ENCODE results near the gene CSF1. TPM values are rescaled to one million over a fixed set of nuclear protein-coding genes. Genes with fewer than 3 reads are reported as not detected.

The CSF1 gene
- polyA plus RNA-seq, 2 of the 4 experiments (the other 2 are of a cell fraction): 35.1 to 36.3 TPM

GRCh38 chr1:109905491-109905890, 5.2 kb upstream of the CSF1 start:
- no peak for FAIRE-seq
- 90% methylated on average over 7 of the region's 7 CpGs for WGBS (ENCODE audit: missing lambda C conversion rate)
- H3K4me2 ChIP-seq: no peak overlapping the region
- DNase-seq (ENCODE audit: low read depth in 1 of 2, low spot score in 1 of 2): no peak
- H3K4me3 ChIP-seq: no peak overlapping the region
- TF ChIP-seq HDAC2 (IDR thresholded peaks at IDR 0.05) (no peak), NPAS2 (CRISPR knock-in tag; IDR thresholded peaks at IDR 0.05; ENCODE audit: borderline replicate concordance) (no peak), NR3C1 (IDR thresholded peaks at IDR 0.05) (no peak), RAD21 (conservative IDR thresholded peaks at IDR 0.05 in 1 of 2, IDR thresholded peaks at IDR 0.05 in 1 of 2) (no peak), RNF2 (IDR thresholded peaks at IDR 0.05; ENCODE audit: borderline replicate concordance, low read depth) (no peak), ELK1 (IDR thresholded peaks at IDR 0.05; ENCODE audit: low read depth, low read length) (no peak), RFX5 (IDR thresholded peaks at IDR 0.05) (no peak), HOXA7 (CRISPR knock-in tag; IDR thresholded peaks at IDR 0.05) (no peak), ZFP36 (IDR thresholded peaks at IDR 0.05; ENCODE audit: borderline replicate concordance, partially characterized antibody) (no peak), HES2 (IDR thresholded peaks at IDR 0.05) (no peak), POLR2AphosphoS2 (conservative IDR thresholded peaks at IDR 0.05; ENCODE audit: low read length) (no peak), ZNF302 (CRISPR knock-in tag; IDR thresholded peaks at IDR 0.05) (no peak)
- H3K4me1 ChIP-seq: peaks cover 19% of the 10 kb centered on the region
- ATAC-seq: no peak
- no peaks in the 10 kb centered on the region for H3K9me3 ChIP-seq
- H3K27ac ChIP-seq: peak overlapping the region in 1 of 2 experiments; percentile 50; a peak in 2 of 6 replicates
- ChIA-PET CTCF (interaction anchor here (1.2 kb wide), 1 partner anchor 128 kb away, joined by 4 read pairs; no protein-coding TSS in a partner anchor), POLR2A (no interaction called here)

- Histone ChIP-seq H3K27ac (peak overlapping the region in 1 of 2 experiments; percentile 50; a peak in 2 of 6 replicates), H3K4me1 (peaks cover 17% of the 10 kb centered on the region), H3K4me2 (no peak overlapping the region), H3K4me3 (no peak overlapping the region), H3K9me3 (no peaks in the 10 kb centered on the region)
- no peak for TF ChIP-seq MAFK (IDR thresholded peaks at IDR 0.05; ENCODE audit: partially characterized antibody)
- no peak for TF ChIP-seq ZSCAN20 (CRISPR knock-in tag; IDR thresholded peaks at IDR 0.05)
- TF ChIP-seq CHD4 (IDR thresholded peaks at IDR 0.05; ENCODE audit: borderline replicate concordance): no peak
- no peak for TF ChIP-seq ZNF302 (CRISPR knock-in tag; IDR thresholded peaks at IDR 0.05)
- TF ChIP-seq HOXB13 (CRISPR knock-in tag; IDR thresholded peaks at IDR 0.05; ENCODE audit: low read depth): no peak
- TF ChIP-seq RAD21 (conservative IDR thresholded peaks at IDR 0.05 in 1 of 2, IDR thresholded peaks at IDR 0.05 in 1 of 2): no peak
- no peak for TF ChIP-seq FOSB (CRISPR knock-in tag; IDR thresholded peaks at IDR 0.05)
- no peak for TF ChIP-seq E2F6 (IDR thresholded peaks at IDR 0.05; ENCODE audit: borderline replicate concordance, low read depth)
- no peak for TF ChIP-seq MYC (IDR thresholded peaks at IDR 0.05; ENCODE audit: borderline replicate concordance, low read length)
- TF ChIP-seq ESRRA (IDR thresholded peaks at IDR 0.05; ENCODE audit: borderline replicate concordance, low read length): no peak
- TF ChIP-seq POLR2AphosphoS2 (conservative IDR thresholded peaks at IDR 0.05; ENCODE audit: low read length): no peak
- no peak for TF ChIP-seq SREBF2 (IDR thresholded peaks at IDR 0.05)
- no peak for TF ChIP-seq JUN (IDR thresholded peaks at IDR 0.05)
- DNase-seq (ENCODE audit: low read depth in 1 of 2, low spot score in 1 of 2): no peak
- WGBS (ENCODE audit: missing lambda C conversion rate): 93% methylated on average over 7 of the region's 7 CpGs
- no peak for FAIRE-seq
- ChIA-PET CTCF (interaction anchor here (1.5 to 1.6 kb wide), 2 partner anchors 114 to 129 kb away, joined by 4 to 6 read pairs; no protein-coding TSS in a partner anchor), POLR2A (no interaction called here)
- ATAC-seq: no peak
Measured at GRCh38 chr1:109906160-109906838, 4.3 kb upstream of the CSF1 start.

All from A549 (cell line).